Progenitor cell of endocrine pancreas (in vitro differentiated cells): ENCODE data around the gene SLC39A11. TPM values are rescaled to one million over a fixed set of nuclear protein-coding genes. Genes with fewer than 3 reads are reported as not detected.

Source experiments
- DNase-seq: peaks from one replicate; pipeline ENCODE4 v3.0.0; 2021; ENCODE audit warnings: low spot score; ENCODE audit not compliant: unreplicated experiment
- H3K27ac Mint-ChIP-seq: 2 replicates; pipeline ENCODE4 v1.8.0; 2021; ENCODE audit warnings: mild to moderate bottlenecking, moderate library complexity, mixed read lengths
- H3K27me3 Mint-ChIP-seq: 2 replicates; pipeline ENCODE4 v1.8.0; 2021; ENCODE audit warnings: mixed read lengths
- H3K36me3 Mint-ChIP-seq: 2 replicates; pipeline ENCODE4 v1.8.0; 2022; ENCODE audit warnings: mixed read lengths; ENCODE audit not compliant: insufficient read depth
- H3K4me1 Mint-ChIP-seq: 2 replicates; pipeline ENCODE4 v1.8.0; 2021; ENCODE audit warnings: low read depth, mixed read lengths
- H3K4me3 Mint-ChIP-seq: 2 replicates; pipeline ENCODE4 v1.8.0; 2021; ENCODE audit warnings: low read depth, mild to moderate bottlenecking, moderate library complexity, mixed read lengths
- H3K9me3 Mint-ChIP-seq: 2 replicates; pipeline ENCODE4 v1.8.0; 2021; ENCODE audit warnings: low read depth, mixed read lengths
- CTCF ChIP-seq: fragments of 200-600 bp; sonication (generic); IDR thresholded peaks from one replicate; pipeline ENCODE4 v1.5.0; 2021; ENCODE audit warnings: antibody characterized with exemption, mild to moderate bottlenecking; ENCODE audit not compliant: unreplicated experiment
- total RNA-seq: library from RNA; stranded (reverse); gene quantifications from 2 replicates; pipeline ENCODE4 v1.2.1, GENCODE V29; 2021

Gene SLC39A11
- total RNA-seq, 1 donor from 2014 or later: 20.5 TPM

GRCh38 chr17:72876413-72876812 is 216.1 kb downstream of the SLC39A11 start:
- no peak for TF ChIP-seq CTCF
- no peak for DNase-seq
- Mint-ChIP-seq H3K4me3 (no peak overlapping the region), H3K9me3 (peaks cover 41% of the 10 kb centered on the region), H3K4me1 (no peaks in the 10 kb centered on the region), H3K27ac (no peak overlapping the region), H3K36me3 (peaks cover 19% of the 10 kb centered on the region), H3K27me3 (peaks cover 7% of the 10 kb centered on the region)

GRCh38 chr17:72875361-72875760 is 217.1 kb downstream of the SLC39A11 start:
- TF ChIP-seq CTCF: no peak

GRCh38 chr17:72872396-72872795 is 220.1 kb downstream of the SLC39A11 start:
- TF ChIP-seq CTCF: no peak
- no peak overlapping the region for H3K27ac Mint-ChIP-seq
- no peak overlapping the region for H3K4me3 Mint-ChIP-seq
- peaks cover 19% of the 10 kb centered on the region for H3K9me3 Mint-ChIP-seq
- no peak for DNase-seq
- H3K4me1 Mint-ChIP-seq: no peaks in the 10 kb centered on the region
- peaks cover 6% of the 10 kb centered on the region for H3K36me3 Mint-ChIP-seq
- peaks cover 7% of the 10 kb centered on the region for H3K27me3 Mint-ChIP-seq

More at GRCh38 chr17:72875361-72875760, 217.1 kb downstream of the SLC39A11 start:
- DNase-seq: no peak
- Mint-ChIP-seq H3K27ac (no peak overlapping the region), H3K9me3 (peaks cover 39% of the 10 kb centered on the region), H3K4me1 (no peaks in the 10 kb centered on the region), H3K4me3 (no peak overlapping the region), H3K36me3 (peaks cover 19% of the 10 kb centered on the region), H3K27me3 (peaks cover 7% of the 10 kb centered on the region)

- TF ChIP-seq CTCF: no peak
- peaks cover 16% of the 10 kb centered on the region for H3K9me3 Mint-ChIP-seq
- DNase-seq: no peak
- no peak overlapping the region for H3K27ac Mint-ChIP-seq
- H3K27me3 Mint-ChIP-seq: peaks cover 7% of the 10 kb centered on the region
- H3K4me3 Mint-ChIP-seq: no peak overlapping the region
- H3K4me1 Mint-ChIP-seq: no peaks in the 10 kb centered on the region
- H3K36me3 Mint-ChIP-seq: peaks cover 6% of the 10 kb centered on the region
These were observed 222.0 kb downstream of the SLC39A11 start for GRCh38 chr17:72870367-72870985.

GRCh38 chr17:72869630-72870029 is 222.9 kb downstream of the SLC39A11 start:
- peaks cover 12% of the 10 kb centered on the region for H3K9me3 Mint-ChIP-seq
- no peak overlapping the region for H3K4me3 Mint-ChIP-seq
- H3K36me3 Mint-ChIP-seq: peaks cover 6% of the 10 kb centered on the region
- no peak for TF ChIP-seq CTCF
- peaks cover 3% of the 10 kb centered on the region for H3K27me3 Mint-ChIP-seq
- no peaks in the 10 kb centered on the region for H3K4me1 Mint-ChIP-seq
- no peak overlapping the region for H3K27ac Mint-ChIP-seq
- no peak for DNase-seq
